ENCODE measurements around the gene NACC2. TPM values are rescaled to one million over a fixed set of nuclear protein-coding genes. Genes with fewer than 3 reads are reported as not detected.

The NACC2 gene
- total and polyA plus RNA-seq, 2 donors from 2014 or later: 7.1 to 30.9 TPM

DNA sequence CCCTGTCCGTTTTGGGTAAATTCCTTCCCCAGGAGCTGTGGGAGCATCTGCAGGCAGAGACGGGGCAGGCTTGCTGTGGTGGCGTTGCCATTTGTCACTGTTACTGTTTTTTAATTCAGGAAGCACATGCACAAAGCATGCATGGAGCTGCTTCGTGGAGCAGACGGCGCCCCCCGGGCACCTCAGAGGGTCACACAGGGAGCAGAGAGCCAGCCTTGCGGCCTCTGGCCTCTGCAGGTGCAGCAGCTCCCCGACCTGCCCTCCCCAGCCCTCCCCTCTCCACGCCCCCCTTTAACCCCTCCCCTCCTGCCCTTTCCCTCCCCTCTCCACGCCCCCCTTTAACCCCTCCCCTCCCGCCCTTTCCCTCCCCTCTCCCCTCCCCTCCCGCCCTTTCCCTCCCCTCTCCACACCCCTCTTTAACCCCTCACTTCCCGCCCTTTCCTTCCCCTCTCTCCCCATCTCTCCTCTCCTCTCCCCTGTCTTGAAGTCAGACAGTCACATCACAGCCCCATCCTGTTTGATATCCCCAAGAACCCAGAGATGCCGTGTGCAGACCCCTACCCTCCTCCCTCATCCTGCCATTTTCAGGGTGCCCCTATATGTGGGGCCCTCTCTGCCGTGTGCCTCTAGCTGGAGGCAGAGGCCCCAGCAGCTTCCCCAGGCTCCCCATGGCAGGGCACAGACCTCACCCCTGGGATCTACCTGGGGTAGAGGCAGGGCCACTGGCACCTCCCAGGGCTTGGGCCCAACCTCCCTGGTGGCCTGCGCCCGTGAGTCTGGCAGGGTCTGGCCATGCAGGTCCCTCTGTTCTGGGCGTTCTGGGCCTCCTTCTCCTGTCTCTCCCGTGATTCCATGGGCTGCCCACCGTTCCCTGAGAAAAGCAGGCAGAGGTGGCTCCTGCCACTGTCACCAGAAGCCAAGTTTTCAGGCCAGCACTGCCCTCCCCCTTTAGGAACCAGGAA, 104.3 kb downstream of the NACC2 start:
- intact Hi-C loops (cut with DNase I): no loop called here

DNA sequence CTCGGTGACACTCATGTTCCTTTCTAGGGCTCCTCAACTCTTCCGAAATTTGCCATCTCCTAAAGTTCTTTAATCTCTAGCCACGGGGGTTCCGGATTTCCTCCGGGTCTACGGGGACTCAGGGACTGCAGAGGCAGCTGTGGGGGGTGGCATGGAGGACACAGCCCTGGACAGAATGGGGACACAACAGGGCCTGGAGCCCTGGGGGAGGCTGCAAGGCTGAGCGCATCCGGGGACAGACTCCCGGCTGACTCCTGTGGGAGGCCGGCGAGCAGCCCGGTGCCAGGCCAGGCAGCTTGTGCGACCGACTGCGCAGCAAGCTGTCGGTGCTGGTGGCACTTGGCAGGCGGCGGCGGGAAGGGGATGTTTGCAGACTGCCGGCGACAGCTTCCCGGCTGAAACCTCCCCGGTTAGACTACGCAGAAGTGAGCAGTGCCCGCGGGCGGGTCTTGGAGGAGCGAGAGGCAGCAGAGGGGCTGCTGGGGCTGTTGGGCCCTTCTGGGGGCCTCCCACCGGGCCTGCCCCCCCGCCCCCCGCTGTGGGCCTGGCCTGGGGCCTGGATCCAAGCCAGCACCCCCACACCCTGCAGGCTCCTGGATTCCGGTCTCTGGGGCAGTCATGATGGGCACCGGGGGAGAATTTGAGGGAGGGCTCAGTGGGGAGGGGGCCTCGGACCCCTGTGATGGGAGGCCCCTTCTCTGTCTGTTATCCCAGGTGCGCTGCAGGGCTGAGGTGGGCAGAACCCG, 105.2 kb downstream of the NACC2 start:
- Histone ChIP-seq H3K36me3 (ENCODE audit: control insufficient read depth in 2 of 3, insufficient read depth in 3 of 3, low read length in 3 of 3) (no peaks in the 10 kb centered on the region), H3K9ac (ENCODE audit: low read length in 3 of 3) (no peak overlapping the region), H3K27ac (ENCODE audit: low read depth in 2 of 2, low read length in 2 of 2) (peak overlapping the region in 1 of 2 donors; percentile 17), H3K4me1 (ENCODE audit: control insufficient read depth in 2 of 3, insufficient read depth in 2 of 3, low read depth in 1 of 3, low read length in 3 of 3) (peaks cover 0 to 25% (median 0%) of the 10 kb centered on the region in 3 donors), H3K9me3 (ENCODE audit: control insufficient read depth in 2 of 3, insufficient read depth in 1 of 3, low read length in 3 of 3) (no peaks in the 10 kb centered on the region), H3K27me3 (ENCODE audit: control insufficient read depth, insufficient read depth, low read length) (no peaks in the 10 kb centered on the region), H3K4me3 (ENCODE audit: low read length in 3 of 3) (no peak overlapping the region)
- peak in 2 of 5 donors; percentile 34 to 76 for DNase-seq
- no peak for FAIRE-seq
- TF ChIP-seq, protein P1, sequence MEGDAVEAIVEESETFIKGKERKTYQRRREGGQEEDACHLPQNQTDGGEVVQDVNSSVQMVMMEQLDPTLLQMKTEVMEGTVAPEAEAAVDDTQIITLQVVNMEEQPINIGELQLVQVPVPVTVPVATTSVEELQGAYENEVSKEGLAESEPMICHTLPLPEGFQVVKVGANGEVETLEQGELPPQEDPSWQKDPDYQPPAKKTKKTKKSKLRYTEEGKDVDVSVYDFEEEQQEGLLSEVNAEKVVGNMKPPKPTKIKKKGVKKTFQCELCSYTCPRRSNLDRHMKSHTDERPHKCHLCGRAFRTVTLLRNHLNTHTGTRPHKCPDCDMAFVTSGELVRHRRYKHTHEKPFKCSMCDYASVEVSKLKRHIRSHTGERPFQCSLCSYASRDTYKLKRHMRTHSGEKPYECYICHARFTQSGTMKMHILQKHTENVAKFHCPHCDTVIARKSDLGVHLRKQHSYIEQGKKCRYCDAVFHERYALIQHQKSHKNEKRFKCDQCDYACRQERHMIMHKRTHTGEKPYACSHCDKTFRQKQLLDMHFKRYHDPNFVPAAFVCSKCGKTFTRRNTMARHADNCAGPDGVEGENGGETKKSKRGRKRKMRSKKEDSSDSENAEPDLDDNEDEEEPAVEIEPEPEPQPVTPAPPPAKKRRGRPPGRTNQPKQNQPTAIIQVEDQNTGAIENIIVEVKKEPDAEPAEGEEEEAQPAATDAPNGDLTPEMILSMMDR (IDR thresholded peaks at IDR 0.05; ENCODE audit: borderline replicate concordance, extremely low read depth, insufficient read depth): no peak
- intact Hi-C loops (cut with DNase I): no loop called here

More for the DNA sequence above, 104.3 kb downstream of the NACC2 start:
- peaks cover 0 to 26% (median 0%) of the 10 kb centered on the region in 3 donors for H3K4me1 ChIP-seq (ENCODE audit: control insufficient read depth in 2 of 3, insufficient read depth in 2 of 3, low read depth in 1 of 3, low read length in 3 of 3)
- H3K27ac ChIP-seq (ENCODE audit: low read depth in 2 of 2, low read length in 2 of 2): peak overlapping the region; percentile 22 to 48
- H3K4me3 ChIP-seq (ENCODE audit: low read length in 3 of 3): no peak overlapping the region
- DNase-seq (peak in 4 of 5 donors; percentile 57 to 91 (median 76)), FAIRE-seq (no peak)
- no peaks in the 10 kb centered on the region for H3K27me3 ChIP-seq (ENCODE audit: control insufficient read depth, insufficient read depth, low read length)
- TF ChIP-seq, protein P1 (IDR thresholded peaks at IDR 0.05; ENCODE audit: borderline replicate concordance, extremely low read depth, insufficient read depth): no peak
- no peaks in the 10 kb centered on the region for H3K9me3 ChIP-seq (ENCODE audit: control insufficient read depth in 2 of 3, insufficient read depth in 1 of 3, low read length in 3 of 3)
- H3K9ac ChIP-seq (ENCODE audit: low read length in 3 of 3): no peak overlapping the region
- no peaks in the 10 kb centered on the region for H3K36me3 ChIP-seq (ENCODE audit: control insufficient read depth in 2 of 3, insufficient read depth in 3 of 3, low read length in 3 of 3)

DNA sequence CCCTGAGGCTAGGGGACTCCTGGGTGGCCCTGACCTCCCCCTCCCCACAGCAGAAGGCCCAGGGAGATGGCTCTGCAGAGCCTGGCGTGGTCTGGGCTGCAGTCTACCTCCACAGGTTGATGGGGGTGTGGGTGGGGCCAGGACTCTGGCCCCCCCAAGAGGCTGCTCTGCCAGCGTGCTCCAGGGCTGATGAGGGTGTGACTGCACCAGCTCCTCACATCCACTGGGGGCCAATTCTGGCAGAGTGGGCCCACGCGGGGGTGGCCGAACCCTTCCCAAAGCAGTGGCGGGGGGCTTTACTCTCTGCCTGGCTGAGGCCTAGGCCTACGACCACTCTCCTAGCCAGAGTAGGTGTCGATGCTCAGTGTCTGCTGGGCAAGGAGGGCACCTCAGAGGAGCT, 105.9 kb downstream of the NACC2 start:
- intact Hi-C loops (cut with DNase I): no loop called here
- Histone ChIP-seq H3K4me3 (ENCODE audit: low read length in 3 of 3) (no peak overlapping the region), H3K9me3 (ENCODE audit: control insufficient read depth in 2 of 3, insufficient read depth in 1 of 3, low read length in 3 of 3) (no peaks in the 10 kb centered on the region), H3K36me3 (ENCODE audit: control insufficient read depth in 2 of 3, insufficient read depth in 3 of 3, low read length in 3 of 3) (no peaks in the 10 kb centered on the region), H3K4me1 (ENCODE audit: control insufficient read depth in 2 of 3, insufficient read depth in 2 of 3, low read depth in 1 of 3, low read length in 3 of 3) (peaks cover 0 to 22% (median 0%) of the 10 kb centered on the region in 3 donors), H3K9ac (ENCODE audit: low read length in 3 of 3) (no peak overlapping the region), H3K27ac (ENCODE audit: low read depth in 2 of 2, low read length in 2 of 2) (no peak overlapping the region), H3K27me3 (ENCODE audit: control insufficient read depth, insufficient read depth, low read length) (no peaks in the 10 kb centered on the region)
- DNase-seq (no peak), FAIRE-seq (no peak)
- TF ChIP-seq, protein P1 (IDR thresholded peaks at IDR 0.05; ENCODE audit: borderline replicate concordance, extremely low read depth, insufficient read depth): no peak

Data from kidney (tissue), 14 donors.